ENCODE data around the gene NMNAT2.

DNA sequence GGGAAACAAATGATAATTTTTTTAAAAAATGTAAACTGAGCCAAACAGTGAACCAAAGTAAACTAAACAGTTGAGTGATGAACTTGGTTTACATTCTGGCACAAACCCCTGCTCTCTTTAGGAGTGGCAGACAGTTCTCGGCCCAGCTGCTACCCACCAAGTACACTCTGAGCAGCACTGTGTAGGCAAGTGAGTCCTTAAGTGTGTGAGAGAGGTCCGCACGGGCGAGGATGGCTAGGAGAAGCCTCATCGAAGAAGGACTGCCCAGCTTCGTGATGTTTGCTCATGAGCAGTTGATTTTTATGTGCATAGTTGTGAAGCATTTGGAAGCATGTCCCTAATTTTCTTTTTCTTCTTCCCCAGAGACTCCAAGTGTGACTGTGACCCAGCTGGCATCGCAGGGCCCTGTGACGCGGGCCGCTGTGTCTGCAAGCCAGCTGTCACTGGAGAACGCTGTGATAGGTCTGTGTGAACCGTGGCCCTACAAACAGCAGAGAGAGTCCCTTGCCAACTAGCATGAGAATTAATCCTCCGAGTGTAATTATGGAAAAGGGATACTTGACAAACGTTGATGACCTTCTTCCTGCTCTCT lies 200.1 kb downstream of the NMNAT2 start:
- TF ChIP-seq, protein P1, sequence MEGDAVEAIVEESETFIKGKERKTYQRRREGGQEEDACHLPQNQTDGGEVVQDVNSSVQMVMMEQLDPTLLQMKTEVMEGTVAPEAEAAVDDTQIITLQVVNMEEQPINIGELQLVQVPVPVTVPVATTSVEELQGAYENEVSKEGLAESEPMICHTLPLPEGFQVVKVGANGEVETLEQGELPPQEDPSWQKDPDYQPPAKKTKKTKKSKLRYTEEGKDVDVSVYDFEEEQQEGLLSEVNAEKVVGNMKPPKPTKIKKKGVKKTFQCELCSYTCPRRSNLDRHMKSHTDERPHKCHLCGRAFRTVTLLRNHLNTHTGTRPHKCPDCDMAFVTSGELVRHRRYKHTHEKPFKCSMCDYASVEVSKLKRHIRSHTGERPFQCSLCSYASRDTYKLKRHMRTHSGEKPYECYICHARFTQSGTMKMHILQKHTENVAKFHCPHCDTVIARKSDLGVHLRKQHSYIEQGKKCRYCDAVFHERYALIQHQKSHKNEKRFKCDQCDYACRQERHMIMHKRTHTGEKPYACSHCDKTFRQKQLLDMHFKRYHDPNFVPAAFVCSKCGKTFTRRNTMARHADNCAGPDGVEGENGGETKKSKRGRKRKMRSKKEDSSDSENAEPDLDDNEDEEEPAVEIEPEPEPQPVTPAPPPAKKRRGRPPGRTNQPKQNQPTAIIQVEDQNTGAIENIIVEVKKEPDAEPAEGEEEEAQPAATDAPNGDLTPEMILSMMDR (conservative IDR thresholded peaks at IDR 0.05; ENCODE audit: low read depth, low read length) = no peak
- TF ChIP-seq EZH2 (IDR thresholded peaks at IDR 0.05; ENCODE audit: borderline replicate concordance, low read depth, low read length, poor library complexity, severe bottlenecking) = no peak
